DMS79 (cell line): ENCODE data around the gene MT1B.
A peak's percentile ranks its signal among the peaks of the same experiment; 100 is the strongest.
"Not testable (repeated sequence)": the region's sequence is repeated elsewhere in the genome, so short reads cannot be mapped to it uniquely, and the experiment has no call there.

ENCODE experiments used
- DNase-seq: peaks from one replicate; lab custom pipeline; 2025; lab: John Stamatoyannopoulos, UW

The MT1B gene

GRCh38 chr16:56637814-56638750 lies 13.6 kb upstream of the MT1B start, which contains the start of gene MT1A:
MT1A (plus strand) TSS chr16:56638666; CDS start chr16:56638739, 73 bp downstream.
- no peak for DNase-seq

- no peak for DNase-seq
Measured at GRCh38 chr16:56639045-56639444, 12.6 kb upstream of the MT1B start.

- no peak for DNase-seq
Measured at GRCh38 chr16:56640076-56640475, 11.6 kb upstream of the MT1B start.

GRCh38 chr16:56641166-56641565 lies 10.5 kb upstream of the MT1B start:
- no peak for DNase-seq

GRCh38 chr16:56643080-56643778 lies 8.5 kb upstream of the MT1B start:
- no peak for DNase-seq

GRCh38 chr16:56643833-56644232 lies 7.9 kb upstream of the MT1B start:
- DNase-seq, result no peak

GRCh38 chr16:56645311-56645710 lies 6.4 kb upstream of the MT1B start:
- DNase-seq, result no peak

- no peak for DNase-seq
Measured at GRCh38 chr16:56645838-56646237, 5.8 kb upstream of the MT1B start.

GRCh38 chr16:56647641-56648431 lies 3.9 kb upstream of the MT1B start:
- no peak for DNase-seq

GRCh38 chr16:56649271-56649670 lies 2.4 kb upstream of the MT1B start:
- DNase-seq, result no peak

GRCh38 chr16:56649820-56650219 lies 1.9 kb upstream of the MT1B start:
- no peak for DNase-seq

- no peak for DNase-seq
Measured at GRCh38 chr16:56652600-56652999, 914 bp downstream of the MT1B start.

GRCh38 chr16:56653218-56653617 lies 1.5 kb downstream of the MT1B start:
- no peak for DNase-seq

- DNase-seq, result peak; percentile 34
Measured at GRCh38 chr16:56657555-56658326, 6.1 kb downstream of the MT1B start, which contains the start of gene MT1F. MT1F (plus strand) TSS chr16:56657959; CDS start chr16:56658059, 100 bp downstream.

GRCh38 chr16:56658327-56658875 lies 6.7 kb downstream of the MT1B start:
- DNase-seq, result no peak

- no peak for DNase-seq
Measured at GRCh38 chr16:56662357-56663354, 11.0 kb downstream of the MT1B start.

- no peak for DNase-seq
Measured at GRCh38 chr16:56664506-56664905, 12.8 kb downstream of the MT1B start.

GRCh38 chr16:56665286-56666261 lies 13.9 kb downstream of the MT1B start:
- DNase-seq, result not testable (repeated sequence)
